GM12872 (cell line): ENCODE results near the gene SMC3.

Experiments
- CTCF ChIP-seq: IDR thresholded peaks from 3 replicates; pipeline ENCODE4 v1.5.1; 2011; ENCODE audit warnings: low read depth, mild to moderate bottlenecking, low read length, moderate library complexity; ENCODE audit not compliant: insufficient read depth

Gene SMC3

GRCh38 chr10:110535958-110536891 is 31.3 kb upstream of the SMC3 start:
- TF ChIP-seq CTCF: peak; percentile 47

GRCh38 chr10:110539091-110539490 is 28.4 kb upstream of the SMC3 start:
- TF ChIP-seq CTCF: no peak

- TF ChIP-seq CTCF: no peak
Observed at GRCh38 chr10:110540031-110540430, 27.5 kb upstream of the SMC3 start.

- no peak for TF ChIP-seq CTCF
Observed at GRCh38 chr10:110544958-110545537, 22.4 kb upstream of the SMC3 start.

GRCh38 chr10:110546077-110546476 is 21.4 kb upstream of the SMC3 start:
- no peak for TF ChIP-seq CTCF

GRCh38 chr10:110546499-110547110 is 20.9 kb upstream of the SMC3 start:
- TF ChIP-seq CTCF: no peak

GRCh38 chr10:110547139-110547761 is 20.2 kb upstream of the SMC3 start:
- TF ChIP-seq CTCF: peak; percentile 77
